ENCODE results near the gene CSF3R. TPM values are rescaled to one million over a fixed set of nuclear protein-coding genes. Genes with fewer than 3 reads are reported as not detected.
A peak's percentile ranks its signal among the peaks of the same experiment; 100 is the strongest.

Gene CSF3R
- total RNA-seq, 1 experiment from 2014 or later: not detected

DNA sequence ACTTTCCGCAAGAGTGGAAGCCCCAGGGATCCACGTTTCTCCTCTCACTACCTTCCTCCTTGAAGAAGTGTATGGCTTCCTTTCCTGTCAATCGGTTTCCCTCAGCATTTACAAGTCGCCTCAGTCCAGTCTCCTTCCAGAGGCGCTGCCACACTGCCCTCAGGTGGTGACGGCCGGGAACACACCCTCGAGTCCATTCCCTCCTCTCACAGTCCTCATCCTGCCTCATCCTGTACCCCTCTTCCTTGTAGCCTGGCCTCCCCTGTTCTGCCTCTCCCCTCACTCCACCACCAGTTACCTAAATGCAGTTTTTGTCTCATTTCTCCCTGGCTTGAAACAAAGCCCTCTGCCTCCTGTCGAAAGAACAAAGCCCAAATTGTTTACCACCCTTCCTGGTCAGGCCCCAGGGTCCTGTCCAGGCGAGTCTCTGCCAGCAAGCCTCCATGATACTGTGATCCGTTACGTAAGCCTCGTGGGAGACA, 61.8 kb downstream of the CSF3R start:
- BruUV-seq (replicated peaks): no TSS peak
- ChIA-PET POLR2A (ENCODE audit: low non-redundant PET) (no interaction called here), CTCF (no interaction called here)
- intact Hi-C loops (cut with micrococcal nuclease; ENCODE audit: unreplicated experiment): loop anchor here (1.0 to 10.0 kb wide), 4 partner anchors 78 to 322 kb away; partner anchors contain the start of gene SH3D21
- no peaks in the 10 kb centered on the region for H3K9me3 ChIP-seq (ENCODE audit: low read depth, low read length, poor library complexity, severe bottlenecking)
- no peak for TF ChIP-seq EZH2 (IDR thresholded peaks at IDR 0.05; ENCODE audit: borderline replicate concordance, low read depth, low read length, poor library complexity, severe bottlenecking)
- TF ChIP-seq, protein P1, sequence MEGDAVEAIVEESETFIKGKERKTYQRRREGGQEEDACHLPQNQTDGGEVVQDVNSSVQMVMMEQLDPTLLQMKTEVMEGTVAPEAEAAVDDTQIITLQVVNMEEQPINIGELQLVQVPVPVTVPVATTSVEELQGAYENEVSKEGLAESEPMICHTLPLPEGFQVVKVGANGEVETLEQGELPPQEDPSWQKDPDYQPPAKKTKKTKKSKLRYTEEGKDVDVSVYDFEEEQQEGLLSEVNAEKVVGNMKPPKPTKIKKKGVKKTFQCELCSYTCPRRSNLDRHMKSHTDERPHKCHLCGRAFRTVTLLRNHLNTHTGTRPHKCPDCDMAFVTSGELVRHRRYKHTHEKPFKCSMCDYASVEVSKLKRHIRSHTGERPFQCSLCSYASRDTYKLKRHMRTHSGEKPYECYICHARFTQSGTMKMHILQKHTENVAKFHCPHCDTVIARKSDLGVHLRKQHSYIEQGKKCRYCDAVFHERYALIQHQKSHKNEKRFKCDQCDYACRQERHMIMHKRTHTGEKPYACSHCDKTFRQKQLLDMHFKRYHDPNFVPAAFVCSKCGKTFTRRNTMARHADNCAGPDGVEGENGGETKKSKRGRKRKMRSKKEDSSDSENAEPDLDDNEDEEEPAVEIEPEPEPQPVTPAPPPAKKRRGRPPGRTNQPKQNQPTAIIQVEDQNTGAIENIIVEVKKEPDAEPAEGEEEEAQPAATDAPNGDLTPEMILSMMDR (conservative IDR thresholded peaks at IDR 0.05; ENCODE audit: low read depth, low read length): peak; percentile 94
- no peak overlapping the region for H3K27ac ChIP-seq (ENCODE audit: low read depth, low read length, poor library complexity, severe bottlenecking)
- H3K4me3 ChIP-seq (ENCODE audit: low read depth, low read length, poor library complexity, severe bottlenecking): no peak overlapping the region
- peak; percentile 90 for DNase-seq (ENCODE audit: low spot score)
- peaks cover 5% of the 10 kb centered on the region for H3K4me1 ChIP-seq (ENCODE audit: insufficient read depth, low read length, poor library complexity, severe bottlenecking)
- H3K27me3 ChIP-seq (replicated peaks; ENCODE audit: insufficient read depth, low read depth, low read length, poor library complexity): no peaks in the 10 kb centered on the region
- H3K36me3 ChIP-seq (ENCODE audit: insufficient read depth, low read length, poor library complexity, severe bottlenecking): no peaks in the 10 kb centered on the region

DNA sequence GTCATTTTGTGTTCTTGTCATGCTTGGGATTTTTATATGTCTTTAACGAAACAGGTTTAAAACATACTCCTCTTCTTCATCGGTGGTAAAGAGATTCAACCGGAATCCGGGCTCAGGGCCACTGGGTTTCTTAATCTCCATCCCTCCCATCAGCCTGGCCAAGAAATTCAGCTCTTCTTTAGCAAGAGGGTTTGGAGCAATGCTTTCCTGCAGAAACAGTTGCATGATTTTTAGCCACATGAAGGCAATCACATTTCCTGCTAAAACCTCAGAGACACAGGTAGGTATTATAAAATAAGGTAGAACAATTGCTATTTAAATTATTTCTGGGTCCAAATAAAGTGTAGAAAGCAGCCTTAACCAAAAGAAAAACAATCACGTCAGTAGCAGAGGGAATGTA, 62.3 kb downstream of the CSF3R start:
- Histone ChIP-seq H3K27me3 (replicated peaks; ENCODE audit: insufficient read depth, low read depth, low read length, poor library complexity) (no peaks in the 10 kb centered on the region), H3K36me3 (ENCODE audit: insufficient read depth, low read length, poor library complexity, severe bottlenecking) (no peaks in the 10 kb centered on the region), H3K4me1 (ENCODE audit: insufficient read depth, low read length, poor library complexity, severe bottlenecking) (peaks cover 5% of the 10 kb centered on the region), H3K4me3 (ENCODE audit: low read depth, low read length, poor library complexity, severe bottlenecking) (no peak overlapping the region), H3K9me3 (ENCODE audit: low read depth, low read length, poor library complexity, severe bottlenecking) (no peaks in the 10 kb centered on the region), H3K27ac (ENCODE audit: low read depth, low read length, poor library complexity, severe bottlenecking) (no peak overlapping the region)
- BruUV-seq (replicated peaks): no TSS peak
- no peak for DNase-seq (ENCODE audit: low spot score)
- TF ChIP-seq, protein P1 (conservative IDR thresholded peaks at IDR 0.05; ENCODE audit: low read depth, low read length): no peak
- CTCF ChIA-PET: no interaction called here
- POLR2A ChIA-PET (ENCODE audit: low non-redundant PET): no interaction called here
- intact Hi-C loops (cut with micrococcal nuclease; ENCODE audit: unreplicated experiment): loop anchor here (1.0 to 10.0 kb wide), 4 partner anchors 78 to 321 kb away; partner anchors contain the start of gene SH3D21

DNA sequence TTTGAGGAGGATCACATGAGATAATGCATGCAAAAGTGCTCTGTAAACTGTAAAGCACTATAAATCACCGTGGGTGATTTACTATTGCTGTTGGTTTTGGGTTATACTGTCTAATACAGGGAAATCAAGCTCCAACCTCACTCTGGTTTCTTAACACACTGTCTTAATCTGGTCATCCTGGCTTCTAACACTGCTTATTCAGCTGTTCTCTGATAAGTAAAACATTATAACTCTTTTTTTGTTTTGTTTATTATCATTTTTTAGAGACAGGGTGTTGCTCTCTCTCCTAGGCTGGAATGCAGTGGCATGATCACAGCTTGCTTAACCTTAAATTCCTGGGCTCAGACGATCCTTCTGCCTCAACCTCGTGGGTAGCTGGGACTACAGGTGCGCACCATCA, 63.1 kb downstream of the CSF3R start:
- Histone ChIP-seq H3K27ac (ENCODE audit: low read depth, low read length, poor library complexity, severe bottlenecking) (no peak overlapping the region), H3K4me1 (ENCODE audit: insufficient read depth, low read length, poor library complexity, severe bottlenecking) (peaks cover 5% of the 10 kb centered on the region), H3K27me3 (replicated peaks; ENCODE audit: insufficient read depth, low read depth, low read length, poor library complexity) (no peaks in the 10 kb centered on the region), H3K9me3 (ENCODE audit: low read depth, low read length, poor library complexity, severe bottlenecking) (no peaks in the 10 kb centered on the region), H3K4me3 (ENCODE audit: low read depth, low read length, poor library complexity, severe bottlenecking) (no peak overlapping the region), H3K36me3 (ENCODE audit: insufficient read depth, low read length, poor library complexity, severe bottlenecking) (no peaks in the 10 kb centered on the region)
- no TSS peak for BruUV-seq (replicated peaks)
- no peak for TF ChIP-seq EZH2 (IDR thresholded peaks at IDR 0.05; ENCODE audit: borderline replicate concordance, low read depth, low read length, poor library complexity, severe bottlenecking)
- TF ChIP-seq, protein P1 (conservative IDR thresholded peaks at IDR 0.05; ENCODE audit: low read depth, low read length): no peak
- intact Hi-C loops (cut with micrococcal nuclease; ENCODE audit: unreplicated experiment): no loop called here
- DNase-seq (ENCODE audit: low spot score): no peak
- CTCF ChIA-PET: interaction anchor here (0.5 kb wide), 1 partner anchor 21 kb away, joined by 3 read pairs; no protein-coding TSS in a partner anchor
- POLR2A ChIA-PET (ENCODE audit: low non-redundant PET): no interaction called here

Measured in A673 (cell line).